ENCODE results near the gene SESTD1.

GRCh38 chr2:179124282-179124681 is 140.3 kb downstream of the SESTD1 start:
- TF ChIP-seq CBFB (CRISPR knock-in tag; IDR thresholded peaks at IDR 0.05) (no peak), ZNF335 (CRISPR knock-in tag; IDR thresholded peaks at IDR 0.05) (no peak), NFE2L1 (CRISPR knock-in tag; IDR thresholded peaks at IDR 0.05; ENCODE audit: borderline replicate concordance) (no peak), MYC (CRISPR knock-in tag; IDR thresholded peaks at IDR 0.05; ENCODE audit: borderline replicate concordance) (no peak), CTCF (CRISPR knock-in tag; IDR thresholded peaks at IDR 0.05) (no peak), ZNF276 (CRISPR knock-in tag; IDR thresholded peaks at IDR 0.05; ENCODE audit: low read depth) (no peak), CEBPB (IDR thresholded peaks at IDR 0.05; ENCODE audit: borderline replicate concordance, low read depth, low read length) (no peak), CBX2 (IDR thresholded peaks at IDR 0.05; ENCODE audit: low read depth, low read length) (no peak), CBX2 (CRISPR knock-in tag; IDR thresholded peaks at IDR 0.05; ENCODE audit: low read depth) (no peak)
- TF ChIP-seq, protein P1, sequence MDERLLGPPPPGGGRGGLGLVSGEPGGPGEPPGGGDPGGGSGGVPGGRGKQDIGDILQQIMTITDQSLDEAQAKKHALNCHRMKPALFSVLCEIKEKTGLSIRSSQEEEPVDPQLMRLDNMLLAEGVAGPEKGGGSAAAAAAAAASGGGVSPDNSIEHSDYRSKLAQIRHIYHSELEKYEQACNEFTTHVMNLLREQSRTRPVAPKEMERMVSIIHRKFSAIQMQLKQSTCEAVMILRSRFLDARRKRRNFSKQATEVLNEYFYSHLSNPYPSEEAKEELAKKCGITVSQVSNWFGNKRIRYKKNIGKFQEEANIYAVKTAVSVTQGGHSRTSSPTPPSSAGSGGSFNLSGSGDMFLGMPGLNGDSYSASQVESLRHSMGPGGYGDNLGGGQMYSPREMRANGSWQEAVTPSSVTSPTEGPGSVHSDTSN (CRISPR knock-in tag; IDR thresholded peaks at IDR 0.05), result no peak
- TF ChIP-seq, protein P2, sequence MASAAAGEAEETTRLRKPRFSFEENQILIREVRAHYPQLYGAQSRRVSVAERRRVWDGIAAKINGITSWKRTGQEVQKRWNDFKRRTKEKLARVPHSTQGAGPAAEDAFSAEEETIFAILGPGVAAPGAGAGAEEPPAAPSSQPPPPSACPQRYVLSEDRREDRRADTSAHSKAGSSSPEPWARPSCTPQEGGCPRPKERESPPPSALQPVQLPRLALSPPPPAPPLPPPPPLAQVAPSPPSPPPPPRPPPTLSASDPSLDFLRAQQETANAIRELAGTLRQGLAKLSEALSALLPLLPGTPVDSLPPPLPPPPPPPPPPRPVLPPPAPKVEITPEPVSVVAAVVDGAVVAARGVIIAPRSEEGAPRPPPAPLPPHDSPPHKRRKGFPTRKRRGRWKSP (CRISPR knock-in tag; IDR thresholded peaks at IDR 0.05), result no peak
- TF ChIP-seq, protein P3, sequence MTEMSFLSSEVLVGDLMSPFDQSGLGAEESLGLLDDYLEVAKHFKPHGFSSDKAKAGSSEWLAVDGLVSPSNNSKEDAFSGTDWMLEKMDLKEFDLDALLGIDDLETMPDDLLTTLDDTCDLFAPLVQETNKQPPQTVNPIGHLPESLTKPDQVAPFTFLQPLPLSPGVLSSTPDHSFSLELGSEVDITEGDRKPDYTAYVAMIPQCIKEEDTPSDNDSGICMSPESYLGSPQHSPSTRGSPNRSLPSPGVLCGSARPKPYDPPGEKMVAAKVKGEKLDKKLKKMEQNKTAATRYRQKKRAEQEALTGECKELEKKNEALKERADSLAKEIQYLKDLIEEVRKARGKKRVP (CRISPR knock-in tag; IDR thresholded peaks at IDR 0.05), result no peak

Data from HepG2 (cell line).